Activated CD4-positive, alpha-beta memory T cell treated with anti-CD3 and anti-CD28 coated beads, Interleukin-2, amount 10 ng/mL, durations not matched to agents 7 days and 5 days (primary cell): Measurements from ENCODE around the gene CYP4F2. TPM values are rescaled to one million over a fixed set of nuclear protein-coding genes. Genes with fewer than 3 reads are reported as not detected.
"Not testable (repeated sequence)": the region's sequence is repeated elsewhere in the genome, so short reads cannot be mapped to it uniquely, and the experiment has no call there.

Experiments
- CTCF ChIA-PET: fragments of 350-600 bp; sonication (Branson Sonifier 250); formaldehyde crosslinking; loops from one replicate; lab custom pipeline; 2021; ENCODE audit warnings: antibody characterized with exemption, inconsistent platforms; lab: Charles Lee
- POLR2A ChIA-PET: fragments of 350-600 bp; sonication (Branson Sonifier 250); formaldehyde crosslinking; loops from one replicate; lab custom pipeline; 2021; ENCODE audit warnings: antibody characterized with exemption; lab: Charles Lee
- DNase-seq: peaks from one replicate; pipeline ENCODE4 v3.0.0-alpha.2; 2020
- H3K27ac Mint-ChIP-seq: one replicate; pipeline ENCODE4 v1.8.0; 2021; ENCODE audit warnings: mild to moderate bottlenecking, mixed read lengths
- H3K27me3 Mint-ChIP-seq: one replicate; pipeline ENCODE4 v1.8.0; 2021; ENCODE audit warnings: mixed read lengths
- H3K36me3 Mint-ChIP-seq: one replicate; pipeline ENCODE4 v1.8.0; 2021; ENCODE audit warnings: low read depth, mixed read lengths
- H3K4me1 Mint-ChIP-seq: one replicate; pipeline ENCODE4 v1.8.0; 2021; ENCODE audit warnings: mixed read lengths
- H3K4me3 Mint-ChIP-seq: one replicate; pipeline ENCODE4 v1.8.0; 2021; ENCODE audit warnings: mild to moderate bottlenecking, mixed read lengths
- H3K9me3 Mint-ChIP-seq: one replicate; pipeline ENCODE4 v1.8.0; 2021; ENCODE audit warnings: mixed read lengths
- total RNA-seq, 2 experiments: library from RNA; stranded (reverse); gene quantifications; one replicate each; pipeline ENCODE4 v1.2.3, GENCODE V29; 2021

Gene CYP4F2
- total RNA-seq, 2 experiments from 2014 or later, result not detected

DNA sequence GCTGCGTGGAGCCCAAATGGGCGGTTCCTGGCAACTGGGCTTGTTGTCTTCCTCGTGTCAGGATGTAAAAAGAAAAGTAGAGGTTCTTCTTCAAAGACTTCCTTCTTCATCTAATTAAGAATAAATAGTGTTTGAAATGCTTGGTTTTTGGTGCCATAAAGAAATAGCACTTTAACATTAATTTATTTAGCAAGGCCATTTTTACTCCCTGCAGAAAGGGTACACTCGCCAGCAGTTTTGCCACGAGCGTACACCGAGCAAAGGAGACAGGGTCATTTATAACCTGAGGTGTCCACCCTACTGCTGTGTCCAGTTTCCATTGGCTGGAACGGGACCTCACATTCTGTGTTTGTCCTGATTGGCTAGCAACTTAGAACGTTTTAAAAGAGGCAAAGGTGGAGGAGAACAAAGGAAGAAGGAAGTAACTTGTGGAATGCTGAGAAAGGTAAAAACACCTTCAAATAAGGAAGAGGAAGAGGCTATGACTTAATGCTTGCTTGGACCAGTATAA is 60.6 kb downstream of the CYP4F2 start:
- ChIA-PET CTCF (interaction anchor here (1.2 kb wide), 2 partner anchors 204 to 274 kb away, joined by 3 read pairs; no protein-coding TSS in a partner anchor), POLR2A (interaction anchor here (0.8 to 2.6 kb wide), 21 partner anchors 9 to 712 kb away, joined by 3 to 9 read pairs (median 4); partner anchors contain the start of genes AKAP8L, BRD4, FAM32A and HSH2D)
- peaks cover 29% of the 10 kb centered on the region for H3K4me1 Mint-ChIP-seq
- DNase-seq, result no peak
- peak overlapping the region; percentile 86 for H3K4me3 Mint-ChIP-seq
- no peaks in the 10 kb centered on the region for H3K36me3 Mint-ChIP-seq
- peak overlapping the region; percentile 99 for H3K27ac Mint-ChIP-seq
- H3K9me3 Mint-ChIP-seq, result no peaks in the 10 kb centered on the region
- no peaks in the 10 kb centered on the region for H3K27me3 Mint-ChIP-seq

GRCh38 chr19:15836330-15837220 is 61.3 kb downstream of the CYP4F2 start:
- Mint-ChIP-seq H3K36me3 (no peaks in the 10 kb centered on the region), H3K4me3 (peak overlapping the region; percentile 86), H3K4me1 (peaks cover 26% of the 10 kb centered on the region), H3K27ac (peak overlapping the region; percentile 99), H3K9me3 (no peaks in the 10 kb centered on the region), H3K27me3 (no peaks in the 10 kb centered on the region)
- ChIA-PET POLR2A (interaction anchor here (0.8 to 2.6 kb wide), 22 partner anchors 9 to 712 kb away, joined by 3 to 9 read pairs (median 4); partner anchors contain the start of genes AKAP8L, BRD4, FAM32A and HSH2D), CTCF (interaction anchor here (1.2 kb wide), 1 partner anchor 274 kb away, joined by 3 read pairs; no protein-coding TSS in a partner anchor)
- peak; percentile 96 for DNase-seq

- Mint-ChIP-seq H3K4me1 (peaks cover 26% of the 10 kb centered on the region), H3K4me3 (peak overlapping the region; percentile 86), H3K27ac (peak overlapping the region; percentile 99)
- POLR2A ChIA-PET, result interaction anchor here (1.2 to 2.6 kb wide), 14 partner anchors 9 to 417 kb away, joined by 3 to 9 read pairs (median 4); partner anchors contain the start of genes AKAP8L, FAM32A and TPM4
- not testable (repeated sequence) for H3K27me3 Mint-ChIP-seq, H3K9me3 Mint-ChIP-seq, H3K36me3 Mint-ChIP-seq
- CTCF ChIA-PET, result interaction anchor here (0.9 kb wide), 1 partner anchor 8 kb away, joined by 4 read pairs; no protein-coding TSS in a partner anchor
- DNase-seq, result peak; percentile 64
Measured at GRCh38 chr19:15835565-15836329, 62.1 kb downstream of the CYP4F2 start.

DNA sequence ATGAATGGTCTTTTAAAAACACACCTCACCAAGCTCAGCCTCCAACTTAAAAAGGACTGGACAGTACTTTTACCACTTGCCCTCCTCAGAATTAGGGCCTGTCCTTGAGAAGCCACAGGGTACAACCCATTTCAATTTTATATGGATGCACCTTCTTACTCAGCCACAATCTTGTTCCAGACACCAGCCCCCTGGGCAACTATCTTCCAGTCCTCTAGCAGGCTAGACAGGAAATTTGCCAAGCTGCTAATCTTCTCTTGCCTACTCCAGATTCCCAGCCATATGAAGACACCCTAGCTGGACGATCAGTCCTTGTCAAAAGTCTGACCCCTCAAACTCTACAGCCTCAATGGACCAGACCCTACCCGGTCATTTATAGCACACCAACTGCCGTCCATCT is 63.6 kb downstream of the CYP4F2 start:
- H3K4me3 Mint-ChIP-seq, CTCF ChIA-PET, H3K36me3 Mint-ChIP-seq, H3K27me3 Mint-ChIP-seq, H3K9me3 Mint-ChIP-seq, DNase-seq, H3K27ac Mint-ChIP-seq: not testable (repeated sequence)
- peaks cover 23% of the 10 kb centered on the region for H3K4me1 Mint-ChIP-seq
- POLR2A ChIA-PET, result interaction anchor here (2.0 kb wide), 1 partner anchor 242 kb away, joined by 4 read pairs; the partner anchor contains the start of gene TPM4

DNA sequence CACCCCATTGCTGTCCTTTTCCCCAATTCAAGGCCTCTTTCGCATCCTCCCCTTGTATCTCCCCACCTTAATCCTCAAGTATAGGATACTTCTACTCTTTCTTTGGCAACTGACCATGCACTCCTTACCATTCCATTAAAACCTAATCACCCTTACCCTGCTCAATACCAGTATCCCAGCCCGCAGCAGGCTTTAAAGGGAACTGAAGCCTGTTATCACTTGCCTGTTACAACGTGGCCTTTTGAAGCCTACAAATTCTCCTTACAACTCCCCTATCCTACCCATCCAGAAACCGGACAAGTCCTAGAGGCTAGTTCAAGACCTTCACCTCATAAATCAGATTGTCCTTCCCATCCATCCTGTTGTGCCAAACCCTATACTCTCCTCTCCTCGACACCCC is 66.2 kb downstream of the CYP4F2 start:
- ChIA-PET POLR2A (no interaction called here), CTCF (no interaction called here)
- Mint-ChIP-seq H3K4me1 (peaks cover 13% of the 10 kb centered on the region), H3K27ac (no peak overlapping the region), H3K9me3 (no peaks in the 10 kb centered on the region), H3K4me3 (no peak overlapping the region), H3K27me3 (peaks cover 4% of the 10 kb centered on the region), H3K36me3 (no peaks in the 10 kb centered on the region)
- DNase-seq, result no peak

DNA sequence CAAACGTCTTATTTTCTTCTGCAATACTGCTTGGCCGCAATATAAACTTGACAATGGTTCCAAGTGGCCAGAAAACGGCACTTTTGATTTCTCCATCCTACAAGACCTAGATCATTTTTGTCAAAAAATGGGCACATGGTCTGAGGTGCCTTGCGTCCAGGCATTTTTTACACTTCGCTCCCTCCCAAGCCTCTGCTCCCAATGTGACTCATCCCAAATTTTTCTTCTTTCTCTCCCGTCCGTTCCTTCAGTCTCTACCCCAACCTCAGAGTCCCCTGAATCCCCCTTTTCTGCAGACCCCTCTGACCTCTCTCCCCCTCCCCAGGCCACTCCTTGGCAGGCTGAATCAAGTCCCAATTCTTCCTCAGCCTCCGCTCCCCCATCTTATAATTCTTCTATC is 68.1 kb downstream of the CYP4F2 start:
- H3K9me3 Mint-ChIP-seq, result no peaks in the 10 kb centered on the region
- CTCF ChIA-PET, result no interaction called here
- H3K4me1 Mint-ChIP-seq, result no peaks in the 10 kb centered on the region

GRCh38 chr19:15829306-15829698 is 68.6 kb downstream of the CYP4F2 start:
- H3K36me3 Mint-ChIP-seq, result no peaks in the 10 kb centered on the region
- no peak overlapping the region for H3K4me3 Mint-ChIP-seq
- no peaks in the 10 kb centered on the region for H3K4me1 Mint-ChIP-seq
- no peaks in the 10 kb centered on the region for H3K9me3 Mint-ChIP-seq
- peaks cover 4% of the 10 kb centered on the region for H3K27me3 Mint-ChIP-seq
- DNase-seq, result no peak
- CTCF ChIA-PET, result no interaction called here
- no peak overlapping the region for H3K27ac Mint-ChIP-seq
- POLR2A ChIA-PET, result no interaction called here

More for the DNA sequence above, 68.1 kb downstream of the CYP4F2 start:
- Mint-ChIP-seq H3K27me3 (peaks cover 4% of the 10 kb centered on the region), H3K27ac (no peak overlapping the region), H3K36me3 (no peaks in the 10 kb centered on the region), H3K4me3 (no peak overlapping the region)
- DNase-seq, result no peak
- POLR2A ChIA-PET, result no interaction called here

GRCh38 chr19:15828611-15829305 is 69.1 kb downstream of the CYP4F2 start:
- POLR2A ChIA-PET, DNase-seq, H3K9me3 Mint-ChIP-seq, H3K4me1 Mint-ChIP-seq, H3K4me3 Mint-ChIP-seq, H3K36me3 Mint-ChIP-seq, CTCF ChIA-PET, H3K27ac Mint-ChIP-seq, H3K27me3 Mint-ChIP-seq: not testable (repeated sequence)

- Mint-ChIP-seq H3K27ac (no peak overlapping the region), H3K4me1 (peaks cover 1% of the 10 kb centered on the region), H3K9me3 (no peaks in the 10 kb centered on the region), H3K36me3 (no peaks in the 10 kb centered on the region), H3K4me3 (no peak overlapping the region), H3K27me3 (peaks cover 4% of the 10 kb centered on the region)
- DNase-seq, result no peak
- POLR2A ChIA-PET, result no interaction called here
- CTCF ChIA-PET, result no interaction called here
Measured at GRCh38 chr19:15828121-15828610, 69.7 kb downstream of the CYP4F2 start.

Other genes with a start within 250 kb of the CYP4F2 start
- gene CYP4F12, start 225.0 kb downstream of the CYP4F2 start, total RNA-seq, result not detected
- gene OR10H2, start 170.1 kb downstream of the CYP4F2 start, total RNA-seq, result not detected
- gene OR10H3, start 160.1 kb downstream of the CYP4F2 start, total RNA-seq, result not detected
- not detected for gene OR10H5, start 110.4 kb downstream of the CYP4F2 start, total RNA-seq
- not detected for gene OR10H1, start 82.4 kb downstream of the CYP4F2 start, total RNA-seq
- not detected for gene CYP4F11, start 36.5 kb upstream of the CYP4F2 start, total RNA-seq
- gene OR10H4, start 50.9 kb upstream of the CYP4F2 start, total RNA-seq, result not detected
- 100 to 1,000 TPM; 592 to 611 TPM for gene TPM4, start 178.4 kb upstream of the CYP4F2 start, total RNA-seq
- gene RAB8A, start 213.8 kb upstream of the CYP4F2 start, total RNA-seq, result 100 to 1,000 TPM; 141 to 147 TPM
- gene HSH2D, start 245.6 kb upstream of the CYP4F2 start, total RNA-seq, result 100 to 1,000 TPM; 101 to 110 TPM